Measurements from ENCODE around the gene ITSN2. TPM values are rescaled to one million over a fixed set of nuclear protein-coding genes. Genes with fewer than 3 reads are reported as not detected.

ITSN2 gene
- polyA plus RNA-seq, 1 donor from 2014 or later: 10.6 TPM

- Histone ChIP-seq H3K9me2 (ENCODE audit: insufficient read depth, low read length) (no peaks in the 10 kb centered on the region), H3K4me3 (ENCODE audit: low read length) (no peak overlapping the region), H3K4me2 (ENCODE audit: low read length) (no peak overlapping the region), H3F3A (ENCODE audit: insufficient read depth, low read length, poor library complexity, severe bottlenecking) (no peaks in the 10 kb centered on the region), H3K27me3 (ENCODE audit: insufficient read depth, low read depth, low read length) (no peaks in the 10 kb centered on the region), H3K9ac (ENCODE audit: low read length) (no peak overlapping the region), H4K20me1 (ENCODE audit: insufficient read depth) (no peaks in the 10 kb centered on the region), H3K79me2 (replicated peaks; ENCODE audit: insufficient read depth, low read length) (no peaks in the 10 kb centered on the region), H3K36me3 (ENCODE audit: insufficient read depth, low read length) (no peaks in the 10 kb centered on the region), H3K9me3 (ENCODE audit: low read length) (no peaks in the 10 kb centered on the region), H2AFZ (ENCODE audit: low read depth, low read length) (no peak overlapping the region), H3K27ac (ENCODE audit: low read length) (no peak overlapping the region)
- TF ChIP-seq SMC3 (conservative IDR thresholded peaks at IDR 0.05; ENCODE audit: poor library complexity) (no peak), POLR2AphosphoS5 (IDR thresholded peaks at IDR 0.05) (no peak), MXI1 (conservative IDR thresholded peaks at IDR 0.05; ENCODE audit: poor library complexity, severe bottlenecking) (no peak), TAF1 (IDR thresholded peaks at IDR 0.05; ENCODE audit: low read depth) (no peak), RAD21 (conservative IDR thresholded peaks at IDR 0.05) (no peak), EP300 (conservative IDR thresholded peaks at IDR 0.05; ENCODE audit: poor library complexity, severe bottlenecking) (no peak)
- TF ChIP-seq, protein P1, sequence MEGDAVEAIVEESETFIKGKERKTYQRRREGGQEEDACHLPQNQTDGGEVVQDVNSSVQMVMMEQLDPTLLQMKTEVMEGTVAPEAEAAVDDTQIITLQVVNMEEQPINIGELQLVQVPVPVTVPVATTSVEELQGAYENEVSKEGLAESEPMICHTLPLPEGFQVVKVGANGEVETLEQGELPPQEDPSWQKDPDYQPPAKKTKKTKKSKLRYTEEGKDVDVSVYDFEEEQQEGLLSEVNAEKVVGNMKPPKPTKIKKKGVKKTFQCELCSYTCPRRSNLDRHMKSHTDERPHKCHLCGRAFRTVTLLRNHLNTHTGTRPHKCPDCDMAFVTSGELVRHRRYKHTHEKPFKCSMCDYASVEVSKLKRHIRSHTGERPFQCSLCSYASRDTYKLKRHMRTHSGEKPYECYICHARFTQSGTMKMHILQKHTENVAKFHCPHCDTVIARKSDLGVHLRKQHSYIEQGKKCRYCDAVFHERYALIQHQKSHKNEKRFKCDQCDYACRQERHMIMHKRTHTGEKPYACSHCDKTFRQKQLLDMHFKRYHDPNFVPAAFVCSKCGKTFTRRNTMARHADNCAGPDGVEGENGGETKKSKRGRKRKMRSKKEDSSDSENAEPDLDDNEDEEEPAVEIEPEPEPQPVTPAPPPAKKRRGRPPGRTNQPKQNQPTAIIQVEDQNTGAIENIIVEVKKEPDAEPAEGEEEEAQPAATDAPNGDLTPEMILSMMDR (IDR thresholded peaks at IDR 0.05; ENCODE audit: poor library complexity, severe bottlenecking): no peak
- TF ChIP-seq, protein P2, sequence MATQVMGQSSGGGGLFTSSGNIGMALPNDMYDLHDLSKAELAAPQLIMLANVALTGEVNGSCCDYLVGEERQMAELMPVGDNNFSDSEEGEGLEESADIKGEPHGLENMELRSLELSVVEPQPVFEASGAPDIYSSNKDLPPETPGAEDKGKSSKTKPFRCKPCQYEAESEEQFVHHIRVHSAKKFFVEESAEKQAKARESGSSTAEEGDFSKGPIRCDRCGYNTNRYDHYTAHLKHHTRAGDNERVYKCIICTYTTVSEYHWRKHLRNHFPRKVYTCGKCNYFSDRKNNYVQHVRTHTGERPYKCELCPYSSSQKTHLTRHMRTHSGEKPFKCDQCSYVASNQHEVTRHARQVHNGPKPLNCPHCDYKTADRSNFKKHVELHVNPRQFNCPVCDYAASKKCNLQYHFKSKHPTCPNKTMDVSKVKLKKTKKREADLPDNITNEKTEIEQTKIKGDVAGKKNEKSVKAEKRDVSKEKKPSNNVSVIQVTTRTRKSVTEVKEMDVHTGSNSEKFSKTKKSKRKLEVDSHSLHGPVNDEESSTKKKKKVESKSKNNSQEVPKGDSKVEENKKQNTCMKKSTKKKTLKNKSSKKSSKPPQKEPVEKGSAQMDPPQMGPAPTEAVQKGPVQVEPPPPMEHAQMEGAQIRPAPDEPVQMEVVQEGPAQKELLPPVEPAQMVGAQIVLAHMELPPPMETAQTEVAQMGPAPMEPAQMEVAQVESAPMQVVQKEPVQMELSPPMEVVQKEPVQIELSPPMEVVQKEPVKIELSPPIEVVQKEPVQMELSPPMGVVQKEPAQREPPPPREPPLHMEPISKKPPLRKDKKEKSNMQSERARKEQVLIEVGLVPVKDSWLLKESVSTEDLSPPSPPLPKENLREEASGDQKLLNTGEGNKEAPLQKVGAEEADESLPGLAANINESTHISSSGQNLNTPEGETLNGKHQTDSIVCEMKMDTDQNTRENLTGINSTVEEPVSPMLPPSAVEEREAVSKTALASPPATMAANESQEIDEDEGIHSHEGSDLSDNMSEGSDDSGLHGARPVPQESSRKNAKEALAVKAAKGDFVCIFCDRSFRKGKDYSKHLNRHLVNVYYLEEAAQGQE (IDR thresholded peaks at IDR 0.05; ENCODE audit: borderline replicate concordance): no peak
Measured at GRCh38 chr2:24380820-24381219, 20.5 kb upstream of the ITSN2 start.

DNA sequence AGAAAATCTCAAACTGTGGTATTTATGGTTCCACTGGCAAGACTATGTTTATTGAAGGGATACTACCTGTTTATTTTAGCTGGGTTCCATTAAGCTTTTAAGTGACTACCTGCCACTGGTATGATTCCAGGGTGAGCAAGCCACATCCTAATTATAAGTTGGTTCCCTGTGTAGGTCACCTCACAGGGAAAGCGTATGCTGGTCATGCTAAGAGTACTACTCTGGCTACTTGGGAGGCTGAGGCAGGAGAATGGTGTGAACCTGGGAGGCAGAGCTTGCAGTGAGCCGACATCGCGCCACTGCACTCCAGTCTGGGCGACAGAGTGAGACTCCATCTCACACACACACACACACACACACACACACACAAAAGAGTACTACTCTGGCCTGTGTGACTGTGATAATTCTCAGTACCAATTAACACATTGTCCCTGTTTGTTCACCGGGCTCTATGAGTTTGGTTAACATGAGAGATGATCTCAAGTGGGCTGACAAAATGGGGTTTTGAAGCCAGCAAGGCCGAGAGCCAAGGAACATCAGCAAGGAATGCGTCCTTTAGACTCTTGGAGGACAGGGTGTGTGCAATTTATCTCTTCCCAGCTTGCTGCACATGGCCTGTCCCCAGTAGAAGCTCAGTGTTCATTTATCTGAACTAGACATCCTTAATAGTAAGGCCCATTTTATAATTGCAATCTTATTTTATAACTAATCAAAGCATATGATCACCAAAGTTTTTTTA lies 15.2 kb upstream of the ITSN2 start:
- Histone ChIP-seq H3K27me3 (ENCODE audit: insufficient read depth, low read depth, low read length) (no peaks in the 10 kb centered on the region), H3K4me2 (ENCODE audit: low read length) (no peak overlapping the region), H3K36me3 (ENCODE audit: insufficient read depth, low read length) (no peaks in the 10 kb centered on the region), H2AFZ (ENCODE audit: low read depth, low read length) (no peak overlapping the region), H3K9me2 (ENCODE audit: insufficient read depth, low read length) (no peaks in the 10 kb centered on the region), H3K9ac (ENCODE audit: low read length) (no peak overlapping the region), H3K79me2 (replicated peaks; ENCODE audit: insufficient read depth, low read length) (no peaks in the 10 kb centered on the region), H3F3A (ENCODE audit: insufficient read depth, low read length, poor library complexity, severe bottlenecking) (no peaks in the 10 kb centered on the region), H3K27ac (ENCODE audit: low read length) (no peak overlapping the region), H4K20me1 (ENCODE audit: insufficient read depth) (no peaks in the 10 kb centered on the region), H3K4me3 (ENCODE audit: low read length) (no peak overlapping the region), H3K9me3 (ENCODE audit: low read length) (no peaks in the 10 kb centered on the region)
- TF ChIP-seq, protein P1 (IDR thresholded peaks at IDR 0.05; ENCODE audit: poor library complexity, severe bottlenecking): no peak
